22Rv1 (cell line): ENCODE results near the gene ZFPL1.

Source experiments
- CTCF ChIP-seq: fragments of 450-650 bp; IDR thresholded peaks from 2 replicates; pipeline ENCODE4 v1.5.1; 2017; ENCODE audit warnings: mild to moderate bottlenecking
- ZFX ChIP-seq: fragments of 450-650 bp; IDR thresholded peaks from 2 replicates; pipeline ENCODE4 v1.6.1; 2017; ENCODE audit warnings: antibody characterized with exemption, borderline replicate concordance

DNA sequence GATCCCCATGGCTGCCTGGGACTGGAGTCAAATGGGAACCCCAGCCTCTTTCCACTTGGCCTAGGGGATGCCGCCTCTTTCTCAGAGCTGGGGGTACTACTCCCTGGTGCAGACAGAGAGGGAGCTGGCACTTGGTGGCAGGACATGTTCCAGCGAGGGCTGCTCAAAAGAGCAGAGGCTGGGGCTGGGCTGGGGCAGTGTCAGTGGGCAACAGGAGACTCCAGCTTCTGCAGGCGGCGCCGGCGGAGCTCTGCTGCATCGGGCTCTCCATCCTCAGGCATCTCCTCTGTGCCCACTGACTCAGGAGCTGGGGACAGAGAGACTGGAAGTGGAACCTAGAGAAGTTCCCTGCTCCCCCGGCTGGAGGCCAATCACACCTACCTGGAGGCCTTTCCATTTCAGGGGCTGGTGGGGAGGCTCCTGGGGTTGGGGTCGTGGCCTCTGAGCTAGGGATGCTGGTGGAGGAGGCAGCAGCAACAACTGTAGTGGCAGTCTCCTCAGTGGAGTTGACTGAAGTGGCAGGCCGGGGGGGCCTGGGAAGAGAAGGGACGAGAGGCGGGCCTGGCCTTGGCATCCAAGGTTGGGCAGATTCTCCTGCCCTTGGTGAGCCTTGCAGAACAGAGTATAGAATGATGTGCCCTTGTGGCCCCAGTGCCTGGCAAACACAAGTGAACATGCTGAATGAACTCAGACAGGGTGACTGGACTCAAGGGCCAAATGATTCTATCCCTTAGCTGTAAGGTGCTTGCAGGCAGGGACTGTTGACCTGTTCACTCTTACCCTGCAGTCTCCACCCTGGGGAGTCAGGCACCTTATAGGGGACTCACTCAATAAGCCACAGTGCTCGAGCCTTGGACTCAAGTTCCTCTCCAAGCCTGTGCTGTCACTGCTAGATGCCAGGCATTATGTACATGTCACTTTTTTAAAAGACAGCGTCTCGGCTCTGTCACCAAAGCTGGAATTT, 44.4 kb downstream of the ZFPL1 start:
- TF ChIP-seq CTCF: no peak
- TF ChIP-seq ZFX: no peak
